Effector memory CD8-positive, alpha-beta T cell (primary cell): Measurements from ENCODE around the gene CAMTA1.

ENCODE experiments used
- ATAC-seq: fragments of 150-1000 bp; cut with Tn5 transposase; replicated peaks from 2 replicates; pipeline ENCODE4 v1.10.0; 2021; ENCODE audit warnings: mild to moderate bottlenecking, moderate library complexity
- DNase-seq, 3 experiments: peaks; one replicate each; pipeline ENCODE4 v3.0.0; 2021
- H3K27ac Mint-ChIP-seq, 2 donors: one replicate each; pipeline ENCODE4 v1.8.0; 2022; ENCODE audit warnings: mild to moderate bottlenecking in 2 of 2, mixed read lengths in 2 of 2, moderate library complexity in 2 of 2
- H3K27me3 Mint-ChIP-seq, 2 donors: one replicate each; pipeline ENCODE4 v1.8.0; 2022; ENCODE audit warnings: mixed read lengths in 2 of 2
- H3K36me3 Mint-ChIP-seq: one replicate; pipeline ENCODE4 v1.8.0; 2022; ENCODE audit warnings: mild to moderate bottlenecking, moderate library complexity, mixed read lengths; ENCODE audit not compliant: insufficient read depth
- H3K4me1 Mint-ChIP-seq, 2 donors: one replicate each; pipeline ENCODE4 v1.8.0; 2022; ENCODE audit warnings: low read depth in 2 of 2, mixed read lengths in 2 of 2
- H3K4me3 Mint-ChIP-seq, 2 donors: one replicate each; pipeline ENCODE4 v1.8.0; 2022; ENCODE audit warnings: mild to moderate bottlenecking in 2 of 2, mixed read lengths in 2 of 2, moderate library complexity in 2 of 2
- H3K9me3 Mint-ChIP-seq, 2 donors: one replicate each; pipeline ENCODE4 v1.8.0; 2022; ENCODE audit warnings: mixed read lengths in 2 of 2

CAMTA1 gene

DNA sequence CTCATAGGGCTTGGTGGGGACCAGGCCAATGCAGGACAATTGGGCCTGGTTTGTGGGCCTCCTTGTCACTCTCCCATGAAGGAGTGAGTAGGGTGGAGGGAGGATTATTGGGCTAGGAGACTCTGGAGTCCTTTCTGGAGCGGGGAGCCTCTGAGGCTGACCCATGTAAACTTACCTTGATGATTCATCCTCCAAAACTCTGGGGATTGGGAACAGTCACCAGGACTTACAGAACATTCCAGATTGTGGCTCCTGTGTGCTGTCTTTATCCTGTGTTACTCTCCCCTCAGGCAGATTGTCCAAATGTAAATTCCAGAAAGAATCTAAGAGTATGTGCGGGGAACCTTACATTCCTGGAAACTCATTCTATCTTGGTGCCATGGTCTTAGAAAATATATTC, 197.6 kb downstream of the CAMTA1 start:
- no peak overlapping the region for H3K4me3 Mint-ChIP-seq
- DNase-seq, result no peak
- H3K4me1 Mint-ChIP-seq, result no peaks in the 10 kb centered on the region
- ATAC-seq, result no peak
- H3K27me3 Mint-ChIP-seq, result peaks cover 12 to 40% of the 10 kb centered on the region in 2 donors
- no peak overlapping the region for H3K27ac Mint-ChIP-seq
- peaks cover 3% of the 10 kb centered on the region for H3K36me3 Mint-ChIP-seq
- H3K9me3 Mint-ChIP-seq, result no peaks in the 10 kb centered on the region

DNA sequence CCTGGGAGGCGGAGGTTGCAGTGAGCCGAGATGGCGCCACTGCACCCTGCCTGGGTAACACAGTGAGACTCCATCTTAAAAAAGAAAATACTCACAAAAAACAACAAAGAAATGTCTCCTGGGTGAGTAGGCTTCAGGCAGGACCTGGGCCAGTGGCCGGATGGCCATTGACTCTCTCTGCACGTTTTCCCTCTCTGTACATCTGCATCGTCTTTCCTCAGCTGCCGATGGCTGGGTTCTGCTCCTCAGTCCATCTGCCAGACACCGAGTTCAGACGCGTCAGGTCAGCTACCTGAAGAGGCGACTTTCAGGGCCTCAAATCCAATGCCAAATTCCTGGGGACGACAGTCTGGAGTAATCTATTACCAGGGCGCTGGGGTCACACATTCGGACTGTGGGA, 199.3 kb downstream of the CAMTA1 start:
- no peaks in the 10 kb centered on the region for H3K9me3 Mint-ChIP-seq
- H3K27me3 Mint-ChIP-seq, result peaks cover 14 to 44% of the 10 kb centered on the region in 2 donors
- DNase-seq (no peak), ATAC-seq (no peak)
- no peaks in the 10 kb centered on the region for H3K4me1 Mint-ChIP-seq
- peaks cover 3% of the 10 kb centered on the region for H3K36me3 Mint-ChIP-seq
- no peak overlapping the region for H3K27ac Mint-ChIP-seq
- no peak overlapping the region for H3K4me3 Mint-ChIP-seq

DNA sequence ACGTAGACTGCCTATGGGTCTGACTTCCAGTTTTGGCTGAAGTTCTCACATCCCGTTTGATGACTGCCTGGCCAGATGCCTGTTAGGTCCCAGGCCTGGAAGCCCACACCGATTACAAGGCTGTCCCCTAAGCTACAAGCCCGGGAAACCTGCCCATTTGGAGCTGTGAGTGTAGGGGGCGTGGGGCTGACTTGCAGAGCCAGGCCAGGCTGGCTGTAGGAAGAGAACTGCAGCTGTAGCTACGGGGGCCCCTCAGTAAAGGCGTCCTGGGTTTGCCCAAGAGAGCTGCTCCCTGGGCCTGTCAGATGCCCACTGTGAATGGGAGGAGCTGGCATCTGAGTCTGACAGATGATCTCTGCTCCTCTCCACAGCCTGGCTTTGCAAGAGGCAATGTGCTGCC, 199.7 kb downstream of the CAMTA1 start:
- ATAC-seq, result no peak
- Mint-ChIP-seq H3K9me3 (no peaks in the 10 kb centered on the region), H3K4me1 (no peaks in the 10 kb centered on the region)

DNA sequence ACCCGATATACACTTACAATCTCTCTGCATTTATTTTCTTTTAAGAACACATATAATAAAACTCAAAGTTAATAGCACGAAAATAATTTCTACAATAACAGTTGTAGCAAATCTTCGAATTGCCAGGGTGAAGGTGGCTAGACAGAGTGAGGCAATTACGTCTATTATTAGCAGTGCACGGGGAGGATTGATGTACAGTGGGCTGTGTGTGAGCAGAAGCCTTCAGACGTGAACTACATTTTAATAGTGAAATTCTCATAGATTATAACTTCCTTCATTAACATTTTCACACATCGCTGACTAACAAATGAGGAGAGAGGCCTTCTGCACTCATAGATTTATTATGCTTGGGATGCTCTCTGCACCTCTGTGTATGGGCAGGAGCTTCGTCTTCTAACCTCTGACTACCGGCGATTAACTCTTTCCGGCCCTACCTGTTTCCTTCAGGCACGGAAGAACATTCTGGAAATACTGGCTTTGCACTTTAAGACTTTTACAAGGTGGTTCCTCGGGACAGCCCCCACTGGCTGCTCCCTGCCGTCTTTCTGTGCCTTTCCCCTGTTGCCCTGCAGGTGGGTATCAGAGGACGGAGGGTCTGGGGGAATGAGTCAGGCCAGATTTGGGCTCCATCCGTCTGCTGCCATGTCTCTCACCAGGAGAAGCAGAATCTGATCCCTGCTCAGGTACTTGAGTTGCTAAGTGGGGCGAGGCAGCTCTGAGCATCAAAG, 200.5 kb downstream of the CAMTA1 start:
- DNase-seq (no peak), ATAC-seq (no peak)
- Mint-ChIP-seq H3K4me1 (no peaks in the 10 kb centered on the region), H3K9me3 (no peaks in the 10 kb centered on the region), H3K4me3 (no peak overlapping the region), H3K27me3 (peaks cover 14 to 42% of the 10 kb centered on the region in 2 donors), H3K36me3 (peaks cover 3% of the 10 kb centered on the region), H3K27ac (no peak overlapping the region)

More for the DNA sequence above, 199.7 kb downstream of the CAMTA1 start:
- Mint-ChIP-seq H3K27me3 (peaks cover 14 to 45% of the 10 kb centered on the region in 2 donors), H3K4me3 (no peak overlapping the region), H3K36me3 (peaks cover 3% of the 10 kb centered on the region), H3K27ac (no peak overlapping the region)
- no peak for DNase-seq

DNA sequence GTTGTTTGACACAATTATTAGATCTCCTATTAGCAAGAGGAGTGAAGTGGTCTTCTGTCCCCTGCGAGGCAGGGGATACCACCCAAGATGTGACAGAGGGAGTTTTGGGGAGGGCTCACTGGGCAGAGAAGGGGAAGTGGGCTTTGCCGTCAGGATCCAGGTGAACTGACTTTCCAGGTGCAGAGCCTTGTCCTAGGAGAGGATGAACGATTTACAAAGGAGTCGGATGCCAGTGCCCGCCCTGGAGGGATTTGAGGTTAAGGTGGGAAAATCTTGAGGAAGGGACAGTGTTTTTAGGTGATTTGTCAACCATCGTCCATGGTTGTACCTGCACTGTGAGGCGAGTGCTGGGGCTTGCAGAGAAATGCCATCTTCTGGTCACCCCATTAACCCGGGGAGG, 201.0 kb downstream of the CAMTA1 start:
- peaks cover 3% of the 10 kb centered on the region for H3K36me3 Mint-ChIP-seq
- H3K9me3 Mint-ChIP-seq, result no peaks in the 10 kb centered on the region
- DNase-seq (no peak), ATAC-seq (no peak)
- no peak overlapping the region for H3K4me3 Mint-ChIP-seq
- no peak overlapping the region for H3K27ac Mint-ChIP-seq
- no peaks in the 10 kb centered on the region for H3K4me1 Mint-ChIP-seq
- peaks cover 14 to 40% of the 10 kb centered on the region in 2 donors for H3K27me3 Mint-ChIP-seq

DNA sequence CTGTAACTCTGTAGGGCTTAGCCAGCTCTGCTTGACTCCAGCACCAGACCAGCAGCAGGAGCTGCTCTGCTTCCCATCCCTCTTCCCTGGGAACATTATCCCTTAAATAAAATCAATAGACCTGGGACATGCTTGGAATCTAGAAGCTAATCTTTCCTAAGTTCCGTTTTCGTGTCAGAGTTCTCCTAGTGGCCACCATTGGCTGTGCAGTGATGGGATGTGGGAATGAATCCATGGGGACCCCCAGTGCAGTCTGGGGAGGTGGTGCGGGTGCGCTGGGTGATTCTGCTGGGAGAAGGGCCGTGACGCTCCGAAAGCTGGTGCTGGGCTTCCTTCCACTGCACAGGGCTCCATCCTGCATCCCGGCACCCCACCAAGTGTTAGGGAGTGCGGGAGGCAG, 202.7 kb downstream of the CAMTA1 start:
- no peak for DNase-seq
- Mint-ChIP-seq H3K4me1 (no peaks in the 10 kb centered on the region), H3K9me3 (no peaks in the 10 kb centered on the region), H3K36me3 (peaks cover 3% of the 10 kb centered on the region), H3K27ac (no peak overlapping the region), H3K4me3 (no peak overlapping the region), H3K27me3 (peaks cover 14 to 48% of the 10 kb centered on the region in 2 donors)
- ATAC-seq, result no peak

DNA sequence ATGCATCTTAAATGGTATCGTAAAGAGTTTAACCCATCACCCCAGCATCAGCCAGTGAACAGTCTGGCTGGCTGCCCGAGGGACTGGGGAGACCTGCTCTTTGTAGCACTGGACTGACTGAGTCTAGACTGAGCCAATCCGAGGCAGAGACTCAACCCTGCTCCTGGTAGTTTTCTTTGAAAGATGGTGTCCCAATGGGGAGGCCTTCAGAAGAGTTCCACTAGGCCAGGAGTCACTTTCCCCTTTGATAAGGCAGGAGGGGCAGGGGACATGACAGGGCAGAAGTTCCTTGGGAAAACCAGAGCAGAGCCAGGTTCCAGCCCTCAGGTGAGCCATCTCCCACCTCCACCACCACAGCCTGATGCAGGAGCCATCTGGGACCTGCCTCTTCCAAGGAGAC, 203.5 kb downstream of the CAMTA1 start:
- no peak overlapping the region for H3K4me3 Mint-ChIP-seq
- H3K9me3 Mint-ChIP-seq, result no peaks in the 10 kb centered on the region
- H3K4me1 Mint-ChIP-seq, result no peaks in the 10 kb centered on the region
- no peak overlapping the region for H3K27ac Mint-ChIP-seq
- peaks cover 14 to 49% of the 10 kb centered on the region in 2 donors for H3K27me3 Mint-ChIP-seq
- ATAC-seq (no peak), DNase-seq (no peak)
- peaks cover 3% of the 10 kb centered on the region for H3K36me3 Mint-ChIP-seq

DNA sequence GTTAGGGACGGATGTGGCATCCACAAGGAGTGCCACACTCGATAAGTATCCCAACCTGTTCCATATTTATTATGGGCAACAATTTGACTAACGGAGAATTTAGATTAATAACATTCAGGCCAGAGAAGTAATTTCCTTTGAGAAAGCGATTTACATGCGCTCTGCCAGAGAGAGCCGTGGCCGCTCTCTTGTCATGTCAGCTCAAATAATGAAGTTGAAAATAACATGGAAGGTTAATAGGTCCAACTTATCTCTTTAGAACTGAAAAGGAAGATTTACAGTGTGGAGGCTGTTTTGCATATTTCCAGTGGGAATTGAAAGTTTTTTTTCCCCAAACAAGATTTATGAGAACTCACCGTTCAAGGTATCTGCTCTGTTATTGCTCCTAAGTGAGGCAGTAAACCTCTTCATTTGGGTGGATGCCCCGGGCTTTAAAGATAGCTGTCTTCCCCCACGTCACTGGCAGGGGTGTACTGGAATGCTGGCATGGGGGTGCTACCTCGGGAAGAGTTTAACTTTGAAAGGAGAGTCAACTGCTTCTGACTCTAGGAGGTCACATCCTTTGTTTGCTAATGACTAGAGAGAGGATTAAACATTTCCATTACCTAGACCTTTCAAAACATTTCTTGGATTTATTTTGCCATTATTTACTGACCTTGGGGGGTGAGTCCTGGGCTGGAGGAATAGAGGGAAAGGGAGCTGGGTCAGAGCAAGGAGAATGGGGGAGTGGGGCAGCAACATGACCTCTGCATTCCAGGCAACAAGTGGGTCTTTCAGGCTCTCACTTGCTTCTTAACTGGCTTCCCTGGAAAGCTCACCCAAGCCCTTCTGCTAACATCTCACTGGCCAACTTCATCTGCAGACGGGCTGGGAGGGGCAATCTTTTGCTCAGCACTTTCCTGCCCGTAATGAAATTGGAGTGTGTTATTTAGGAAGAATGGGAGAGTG, 204.2 kb downstream of the CAMTA1 start:
- ATAC-seq, result no peak

DNA sequence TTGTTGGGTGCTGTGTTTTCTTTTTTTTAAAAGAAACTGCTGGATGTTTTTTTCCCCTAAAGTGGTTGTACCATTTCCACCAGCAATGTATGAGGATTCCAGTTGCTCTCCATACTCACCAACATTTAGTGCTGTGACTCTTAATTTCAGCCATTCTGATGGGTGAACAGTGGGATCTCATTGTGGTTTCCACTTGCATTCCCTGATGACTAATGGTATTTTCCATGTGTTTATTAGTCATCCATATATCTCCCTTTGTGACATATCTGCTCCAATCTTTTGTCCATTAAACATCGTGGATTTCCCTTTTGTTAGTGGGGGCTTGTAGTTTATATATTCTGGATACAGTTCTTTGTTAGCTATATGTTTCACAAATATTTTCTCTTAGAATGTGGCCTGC, 206.0 kb downstream of the CAMTA1 start:
- H3K27ac Mint-ChIP-seq, result no peak overlapping the region
- DNase-seq (no peak), ATAC-seq (no peak)
- no peaks in the 10 kb centered on the region for H3K4me1 Mint-ChIP-seq
- no peak overlapping the region for H3K4me3 Mint-ChIP-seq
- H3K27me3 Mint-ChIP-seq, result peaks cover 18 to 60% of the 10 kb centered on the region in 2 donors
- H3K9me3 Mint-ChIP-seq, result no peaks in the 10 kb centered on the region
- peaks cover under 1% of the 10 kb centered on the region for H3K36me3 Mint-ChIP-seq

More for the DNA sequence above, 204.2 kb downstream of the CAMTA1 start:
- H3K27ac Mint-ChIP-seq, result no peak overlapping the region
- peaks cover 18 to 54% of the 10 kb centered on the region in 2 donors for H3K27me3 Mint-ChIP-seq
- DNase-seq, result no peak
- peaks cover 3% of the 10 kb centered on the region for H3K36me3 Mint-ChIP-seq
- no peak overlapping the region for H3K4me3 Mint-ChIP-seq
- H3K4me1 Mint-ChIP-seq, result no peaks in the 10 kb centered on the region
- H3K9me3 Mint-ChIP-seq, result no peaks in the 10 kb centered on the region

DNA sequence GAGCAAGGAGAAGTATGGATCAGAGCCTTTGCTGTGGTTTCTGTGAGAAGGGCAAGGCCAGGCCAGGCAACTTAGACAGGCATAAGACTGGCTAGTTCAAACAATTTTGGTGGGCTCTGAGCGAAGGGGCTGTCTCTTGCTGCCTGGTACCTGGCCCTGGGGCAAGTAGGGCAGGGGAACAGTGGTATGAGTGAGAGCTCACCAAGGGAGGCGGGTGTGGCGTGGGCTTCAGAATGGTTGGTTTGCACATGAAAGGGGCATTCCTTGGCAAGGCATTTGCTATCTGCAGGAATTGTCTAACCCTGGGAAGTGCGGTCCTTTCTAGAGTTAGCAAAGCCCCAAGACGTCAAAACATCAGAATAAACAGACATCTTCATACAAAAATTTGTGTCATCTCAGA, 210.5 kb downstream of the CAMTA1 start:
- H3K27me3 Mint-ChIP-seq, result peaks cover 42 to 55% of the 10 kb centered on the region in 2 donors
- no peaks in the 10 kb centered on the region for H3K9me3 Mint-ChIP-seq
- no peak overlapping the region for H3K4me3 Mint-ChIP-seq
- no peaks in the 10 kb centered on the region for H3K36me3 Mint-ChIP-seq
- no peak overlapping the region for H3K27ac Mint-ChIP-seq
- no peak for DNase-seq
- H3K4me1 Mint-ChIP-seq, result no peaks in the 10 kb centered on the region
- no peak for ATAC-seq

DNA sequence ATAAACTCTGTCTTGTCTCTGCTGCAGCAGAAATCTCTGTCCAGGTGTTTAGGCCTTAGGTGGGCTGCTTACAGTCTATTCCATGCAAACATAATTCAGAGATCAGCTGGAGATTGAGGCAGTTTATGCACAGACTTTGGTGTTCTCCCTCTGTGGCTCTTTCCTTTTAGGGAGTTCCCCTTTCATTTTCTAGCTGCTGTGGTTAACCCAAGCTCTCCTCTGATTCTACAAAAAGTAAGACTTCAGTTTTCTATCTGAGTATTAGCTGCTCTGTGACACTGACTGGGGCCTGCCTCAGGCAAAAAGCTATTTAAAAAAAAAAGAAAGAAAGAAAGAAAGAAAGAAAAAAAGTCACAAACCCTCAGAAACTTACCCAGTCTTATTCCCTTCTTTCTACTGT, 211.1 kb downstream of the CAMTA1 start:
- Mint-ChIP-seq H3K4me3 (no peak overlapping the region), H3K36me3 (no peaks in the 10 kb centered on the region), H3K4me1 (no peaks in the 10 kb centered on the region), H3K27ac (no peak overlapping the region), H3K27me3 (peaks cover 46 to 61% of the 10 kb centered on the region in 2 donors), H3K9me3 (no peaks in the 10 kb centered on the region)
- ATAC-seq (no peak), DNase-seq (no peak)

DNA sequence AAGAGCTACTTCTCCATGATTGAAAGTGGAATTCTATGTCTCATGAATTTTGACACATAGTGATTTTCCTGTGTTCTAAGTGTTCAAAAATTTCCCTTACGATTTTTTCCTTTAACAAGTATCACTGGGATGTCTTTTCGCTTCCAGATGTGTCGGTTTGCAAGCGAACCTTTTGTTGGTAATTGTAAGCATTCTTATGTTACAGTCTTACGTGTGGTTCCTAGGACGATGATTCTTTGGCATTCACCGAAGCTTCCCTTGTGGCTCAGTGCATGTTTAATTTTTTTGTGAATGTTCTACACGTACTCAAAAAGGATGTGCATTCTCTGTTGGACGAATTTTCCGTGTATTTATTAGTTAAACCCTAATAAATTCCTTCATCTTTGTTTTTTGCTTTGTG, 211.6 kb downstream of the CAMTA1 start:
- peaks cover 47 to 66% of the 10 kb centered on the region in 2 donors for H3K27me3 Mint-ChIP-seq
- H3K27ac Mint-ChIP-seq, result no peak overlapping the region
- no peaks in the 10 kb centered on the region for H3K9me3 Mint-ChIP-seq
- ATAC-seq, result no peak
- H3K4me1 Mint-ChIP-seq, result no peaks in the 10 kb centered on the region
- no peaks in the 10 kb centered on the region for H3K36me3 Mint-ChIP-seq
- DNase-seq, result no peak
- H3K4me3 Mint-ChIP-seq, result no peak overlapping the region

DNA sequence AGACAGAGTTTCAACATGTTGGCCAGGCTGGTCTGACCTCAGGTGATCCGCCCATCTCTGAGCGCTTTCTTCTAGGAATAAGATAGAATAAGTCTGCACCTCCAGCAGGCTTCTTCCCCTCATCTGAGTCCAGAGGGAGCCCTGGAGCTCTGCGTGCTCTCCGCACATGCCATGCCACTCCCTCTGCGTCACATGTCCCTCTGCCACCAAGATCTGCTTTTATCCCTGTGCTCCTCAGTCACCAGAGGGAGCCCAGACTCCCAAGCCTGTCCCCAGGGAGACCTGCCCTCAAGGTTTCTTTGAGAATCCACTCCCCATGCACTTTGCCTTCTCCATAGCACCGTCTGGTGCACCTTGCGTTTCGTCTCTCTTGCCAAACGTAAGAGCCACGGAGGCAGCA, 213.0 kb downstream of the CAMTA1 start:
- H3K9me3 Mint-ChIP-seq, result no peaks in the 10 kb centered on the region
- no peaks in the 10 kb centered on the region for H3K36me3 Mint-ChIP-seq
- H3K27me3 Mint-ChIP-seq, result peaks cover 50 to 70% of the 10 kb centered on the region in 2 donors
- no peak overlapping the region for H3K4me3 Mint-ChIP-seq
- no peak overlapping the region for H3K27ac Mint-ChIP-seq
- no peaks in the 10 kb centered on the region for H3K4me1 Mint-ChIP-seq
- no peak for DNase-seq
- no peak for ATAC-seq

DNA sequence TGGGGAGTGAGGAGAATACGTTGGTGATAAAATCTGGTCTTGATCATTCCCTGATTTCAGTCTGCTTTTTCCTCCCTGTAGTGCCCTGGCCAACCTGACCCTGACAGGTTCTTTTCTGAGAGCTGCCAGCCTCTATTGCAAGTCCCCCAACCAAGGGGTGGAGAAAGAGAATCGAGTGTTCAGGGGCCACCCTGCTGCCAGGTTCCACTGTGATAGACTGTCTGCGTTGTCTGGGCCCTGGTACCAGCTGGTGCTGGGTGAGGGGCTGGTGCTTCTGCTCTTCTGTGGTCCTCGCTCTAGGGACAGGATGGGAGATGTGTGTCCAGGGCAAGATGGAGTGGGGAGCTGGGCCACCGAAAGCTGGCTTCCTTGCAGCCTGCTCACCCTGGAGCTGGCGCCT, 214.6 kb downstream of the CAMTA1 start:
- no peaks in the 10 kb centered on the region for H3K36me3 Mint-ChIP-seq
- H3K4me1 Mint-ChIP-seq, result no peaks in the 10 kb centered on the region
- no peak for DNase-seq
- ATAC-seq, result no peak
- peaks cover 50 to 71% of the 10 kb centered on the region in 2 donors for H3K27me3 Mint-ChIP-seq
- H3K27ac Mint-ChIP-seq, result no peak overlapping the region
- H3K9me3 Mint-ChIP-seq, result no peaks in the 10 kb centered on the region
- H3K4me3 Mint-ChIP-seq, result no peak overlapping the region
